Glomerular endothelial cell (primary cell): ENCODE results near the gene STAT2. TPM values are rescaled to one million over a fixed set of nuclear protein-coding genes. Genes with fewer than 3 reads are reported as not detected.
"Not testable (repeated sequence)": the region's sequence is repeated elsewhere in the genome, so short reads cannot be mapped to it uniquely, and the experiment has no call there.

Experiments used
- DNase-seq: peaks from one replicate; pipeline ENCODE4 v3.0.0-alpha.2; 2011; ENCODE audit warnings: low read depth, low spot score; ENCODE audit errors: extremely low read depth
- total RNA-seq: library from RNA; depleted of rRNA; stranded (reverse); fragments of >200 nt; gene quantifications from 2 replicates; pipeline ENCODE4 v1.2.3, GENCODE V29; 2015

Gene STAT2
- total RNA-seq, 1 donor from 2014 or later: 104 TPM

GRCh38 chr12:56362130-56363059, 2.5 kb upstream of the STAT2 start, which contains the start of gene APOF:
TSS of gene APOF (minus strand) at chr12:56362857. CDS start at chr12:56362745, 112 bp downstream.
- DNase-seq: no peak

- no peak for DNase-seq
Measured at GRCh38 chr12:56361487-56362129, 1.7 kb upstream of the STAT2 start.

DNA sequence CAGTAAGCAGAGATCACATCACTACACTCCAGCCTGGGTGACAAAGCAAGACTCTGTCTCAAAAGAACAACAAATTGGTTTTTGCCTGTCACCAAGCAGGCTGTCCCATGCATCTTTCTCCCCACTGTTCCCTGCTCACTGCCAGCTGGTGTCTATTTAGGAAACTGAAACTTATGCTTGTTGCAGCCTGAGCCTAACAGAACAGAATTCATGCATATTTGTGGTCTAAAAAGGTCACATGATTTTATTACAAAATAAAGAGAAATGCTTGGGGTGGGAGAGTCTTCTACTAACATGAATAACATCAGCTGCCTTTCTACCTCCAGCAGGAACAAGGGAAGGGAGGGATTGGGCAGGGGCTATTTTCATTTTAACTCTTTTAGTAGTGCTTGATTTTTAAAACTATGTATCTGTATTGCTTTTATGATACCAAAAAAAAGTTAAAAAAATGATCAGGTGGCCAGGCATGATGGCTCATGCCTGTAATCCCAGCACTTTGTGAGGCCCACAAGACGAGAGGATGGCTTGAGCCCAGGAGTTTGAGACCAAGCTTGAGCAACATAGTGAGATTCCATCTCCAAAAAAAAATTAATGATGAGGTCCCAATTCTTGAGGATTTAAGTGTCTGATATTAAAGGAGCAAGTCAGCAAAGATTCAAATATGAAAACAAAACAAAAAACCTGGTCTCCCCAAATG, 923 bp downstream of the STAT2 start:
- no peak for DNase-seq

DNA sequence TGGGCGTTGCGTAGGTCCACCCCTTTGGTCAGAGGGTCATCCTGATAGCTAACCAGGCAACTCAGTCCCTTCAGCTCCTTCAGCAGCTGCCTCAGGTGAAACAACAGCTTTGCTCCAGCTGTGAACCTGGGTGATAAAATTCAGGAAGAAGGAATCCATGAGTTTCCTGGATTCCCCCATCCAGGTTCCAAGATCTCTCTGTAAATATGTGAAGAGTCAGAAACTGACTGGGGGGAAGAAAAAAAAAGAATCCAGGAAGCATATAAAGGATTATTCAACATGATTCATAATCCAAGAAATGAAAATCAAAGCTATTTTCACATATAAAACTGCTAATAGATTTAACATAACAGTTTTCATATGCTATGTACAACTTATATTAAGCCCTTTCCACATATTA, 8.6 kb downstream of the STAT2 start:
- DNase-seq: no peak

DNA sequence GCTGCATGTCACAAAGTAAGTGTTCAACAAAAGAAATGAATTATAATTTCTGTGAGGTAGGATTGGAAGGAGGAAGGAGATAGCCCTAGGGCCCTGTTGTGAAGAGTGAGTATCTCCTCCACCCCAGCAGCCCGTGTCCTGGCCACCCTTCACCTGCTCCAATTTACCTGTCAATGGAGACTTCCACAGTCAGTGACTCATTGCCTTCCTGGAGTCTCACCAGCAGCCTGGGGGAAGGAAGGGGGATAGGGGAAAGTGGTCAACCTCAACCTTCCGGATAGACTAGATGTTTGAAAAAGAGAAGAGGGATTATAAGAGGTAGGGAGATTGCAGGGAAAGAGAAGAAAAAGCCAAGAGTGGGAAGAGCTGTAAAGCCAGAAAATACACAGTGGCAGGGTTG, 9.2 kb downstream of the STAT2 start:
- no peak for DNase-seq

- no peak for DNase-seq
Measured at GRCh38 chr12:56348776-56349175, 11.1 kb downstream of the STAT2 start.

DNA sequence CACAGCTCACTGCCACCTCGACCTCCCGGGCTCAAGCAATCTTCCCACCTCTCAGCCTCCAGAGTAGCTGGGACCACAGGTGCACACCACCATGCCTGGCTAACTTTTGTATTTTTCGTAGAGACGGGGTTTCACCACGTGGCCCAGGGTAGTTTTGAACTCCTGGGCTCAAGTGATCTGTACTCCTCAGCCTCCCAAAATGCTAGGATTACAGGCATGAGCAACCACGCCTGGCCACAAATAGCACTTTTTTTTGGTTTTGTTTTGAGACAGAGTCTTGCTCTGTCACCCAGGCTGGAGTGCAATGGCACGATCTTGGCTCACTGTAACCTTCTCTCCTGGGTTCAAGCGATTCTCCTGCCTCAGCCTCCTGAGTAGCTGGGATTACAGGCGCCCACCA, 12.7 kb downstream of the STAT2 start:
- DNase-seq: not testable (repeated sequence)

DNA sequence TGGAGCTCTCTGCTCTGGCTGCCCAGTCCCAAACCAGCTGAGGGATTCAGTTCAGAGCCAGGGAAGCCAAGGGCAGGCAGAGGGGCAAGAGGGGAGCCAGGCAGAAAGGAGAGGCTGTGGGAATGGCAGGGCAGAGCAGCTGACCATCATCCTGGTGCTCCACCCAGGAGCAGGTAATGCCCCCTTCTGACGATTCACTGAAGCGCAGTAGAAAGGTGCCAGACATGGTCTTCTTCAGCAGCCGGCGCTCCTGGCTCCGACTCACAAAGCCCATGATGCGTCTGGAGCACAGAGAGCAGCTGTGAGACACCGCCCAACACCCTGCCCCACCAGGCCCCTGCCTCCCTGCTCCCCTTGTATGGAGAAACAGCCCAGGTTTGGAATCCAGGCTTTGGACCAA, 13.2 kb downstream of the STAT2 start:
- no peak for DNase-seq

DNA sequence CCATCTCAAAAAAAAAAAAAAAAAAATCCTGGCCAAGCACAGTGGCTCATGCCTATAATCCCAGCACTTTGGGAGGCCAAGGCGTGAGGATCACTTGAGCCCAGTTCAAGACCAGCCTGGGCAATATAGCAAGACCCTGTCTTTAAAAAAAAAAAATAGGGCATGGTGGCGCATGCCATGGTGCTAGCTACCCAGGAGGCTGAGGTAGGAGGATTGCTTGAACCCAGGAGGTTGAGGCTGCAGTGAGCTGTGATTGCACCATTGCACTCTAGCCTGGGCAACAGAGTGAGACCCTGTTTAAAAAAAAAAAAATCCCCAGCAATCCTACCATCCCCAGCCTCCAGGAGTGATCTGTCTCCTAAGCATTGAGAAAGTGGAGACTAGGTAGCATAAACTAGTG, 17.6 kb downstream of the STAT2 start:
- DNase-seq: not testable (repeated sequence)

DNA sequence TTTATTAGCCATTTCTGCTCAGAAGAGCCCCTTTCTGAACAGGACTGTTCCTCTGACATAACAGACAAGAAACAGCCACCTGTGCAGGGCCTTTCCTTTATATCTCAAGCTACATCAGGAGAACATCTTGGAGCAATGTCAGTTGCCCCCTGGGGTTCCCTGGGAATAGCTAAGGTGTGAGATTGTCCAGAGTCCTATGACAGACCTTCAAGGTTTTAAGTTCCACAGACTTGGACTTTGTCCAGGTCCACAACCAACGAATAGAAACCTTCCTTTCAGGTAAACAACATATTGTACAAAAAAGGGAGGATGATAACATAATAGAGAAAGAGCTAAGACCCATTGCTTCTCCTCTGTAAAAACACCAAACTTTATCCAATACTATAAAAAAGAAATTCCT, 18.3 kb downstream of the STAT2 start:
- DNase-seq: no peak

GRCh38 chr12:56339158-56339422, 20.8 kb downstream of the STAT2 start:
- DNase-seq: no peak

GRCh38 chr12:56338308-56339157, 21.4 kb downstream of the STAT2 start, which contains the start of gene IL23A:
TSS of gene IL23A (plus strand) at chr12:56338884. CDS start at chr12:56339045, 161 bp downstream.
- no peak for DNase-seq

DNA sequence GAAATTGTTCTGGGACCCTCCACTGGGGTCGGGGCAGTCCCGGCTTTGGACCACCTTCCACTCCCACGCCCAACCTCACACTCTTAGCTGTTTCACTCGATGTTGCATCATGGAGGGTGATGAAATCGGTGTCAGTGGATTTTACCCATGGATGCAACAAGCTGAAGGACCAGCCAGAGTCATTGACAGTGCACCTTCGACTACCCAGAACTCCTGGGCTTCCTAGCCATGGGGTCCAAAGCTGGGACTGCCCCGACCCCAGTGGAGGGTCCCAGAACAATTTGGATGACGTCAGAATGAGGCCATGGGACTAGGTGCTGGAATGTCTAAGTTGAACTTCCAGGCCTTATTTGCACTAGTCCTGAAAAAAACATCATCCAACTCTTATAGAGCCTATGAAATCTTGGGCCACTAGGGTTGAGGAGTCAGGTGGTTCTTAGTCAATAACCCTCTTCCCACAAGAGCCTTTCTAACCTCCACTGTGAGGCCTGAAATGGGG, 22.1 kb downstream of the STAT2 start:
- DNase-seq: no peak

DNA sequence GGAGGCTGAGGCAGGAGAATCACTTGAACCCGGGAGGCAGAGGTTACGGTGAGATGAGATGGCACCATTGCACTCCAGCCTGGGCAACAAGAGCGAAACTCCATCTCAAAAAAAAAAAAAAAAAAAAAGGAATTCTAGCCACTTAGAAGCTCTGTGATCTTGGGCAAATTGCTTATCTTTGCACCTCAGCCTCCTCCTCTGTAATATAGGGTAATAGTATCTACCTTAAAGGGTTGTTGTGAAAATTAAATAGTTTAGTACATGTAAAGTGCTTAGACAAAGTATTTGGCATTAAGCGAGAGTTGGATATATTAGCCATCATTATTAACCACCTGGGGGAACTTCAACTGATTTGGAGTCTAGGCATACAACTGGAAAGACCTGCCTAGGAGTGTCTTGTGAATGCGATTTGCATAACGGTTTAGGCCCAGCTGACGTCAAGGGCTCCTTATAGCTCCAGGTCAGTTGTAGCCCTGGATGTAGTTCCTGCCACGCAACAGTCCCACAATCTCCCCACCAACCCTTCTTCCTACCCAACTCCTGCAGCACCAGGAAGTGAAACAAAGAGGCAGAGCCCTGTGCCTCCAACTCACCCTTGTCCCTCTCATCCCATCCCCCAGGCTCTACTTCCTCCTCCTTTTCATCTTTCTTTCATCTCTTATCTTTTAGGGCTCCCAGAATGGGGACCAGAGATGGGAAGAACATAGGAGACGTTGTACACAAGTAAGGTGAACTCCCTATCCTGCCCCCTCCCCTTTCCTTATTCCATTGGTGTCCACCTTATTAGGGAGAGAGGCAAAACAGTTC, 23.3 kb downstream of the STAT2 start:
- DNase-seq: no peak

- not testable (repeated sequence) for DNase-seq
Measured at GRCh38 chr12:56335527-56335926, 24.4 kb downstream of the STAT2 start.

DNA sequence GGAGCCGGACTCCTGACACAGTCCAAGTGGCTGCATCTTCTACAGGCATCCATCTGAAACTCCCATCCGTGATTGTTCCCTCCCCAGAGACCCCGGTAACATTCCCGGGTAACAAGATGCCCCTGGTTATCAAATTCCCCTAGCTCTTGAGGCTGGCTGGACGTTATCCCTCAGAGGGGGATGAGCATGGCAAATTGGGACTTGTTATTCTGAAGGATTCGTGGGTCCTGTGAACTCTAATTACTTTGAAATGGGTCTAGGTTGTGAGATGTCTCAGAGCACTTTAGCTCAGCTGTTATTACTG, 25.5 kb downstream of the STAT2 start:
- no peak for DNase-seq

DNA sequence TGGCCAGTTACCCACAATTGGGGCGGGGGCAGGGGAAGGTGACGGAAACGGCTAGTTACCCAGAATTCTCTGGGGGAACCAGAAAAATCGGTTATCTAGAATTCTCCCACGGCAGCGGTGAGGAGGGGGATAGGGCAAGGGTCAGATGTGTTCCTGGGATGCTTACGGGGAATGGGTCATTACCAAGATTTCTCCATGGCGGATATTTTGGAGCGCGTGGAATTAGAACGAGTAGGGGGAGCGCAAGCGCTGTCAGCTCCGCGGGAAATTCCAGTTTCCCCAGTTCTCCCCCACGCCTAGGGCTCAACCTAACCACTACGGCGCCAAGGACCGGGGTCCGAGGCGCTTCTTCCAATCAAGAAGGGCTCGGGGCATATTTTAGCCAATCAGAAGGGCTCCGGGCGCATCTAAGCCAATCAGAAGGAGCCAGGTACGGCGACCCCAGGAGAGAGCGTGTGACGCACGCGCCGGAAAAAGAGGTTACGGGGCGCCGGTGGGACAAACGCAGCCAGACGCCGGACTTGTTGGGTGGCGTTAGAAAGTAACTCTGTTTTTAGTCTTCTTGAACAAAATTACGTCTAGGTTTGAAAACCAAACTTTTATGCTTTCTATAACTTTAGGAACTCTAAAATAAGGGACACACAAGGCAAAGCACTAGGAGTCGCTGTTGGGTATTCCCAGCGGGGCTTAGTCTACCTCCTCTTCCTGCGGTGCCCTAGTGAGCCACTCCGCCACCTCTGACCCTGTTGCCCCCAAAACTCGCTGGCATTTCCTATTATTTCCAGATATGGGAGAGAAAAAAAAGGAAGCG, 26.0 kb downstream of the STAT2 start, which contains the start of gene PAN2:
Gene PAN2, minus strand, starts transcription at position 322 of the 811 bp plus-strand sequence. CDS start 906 bp downstream, outside the sequence.
- peak; percentile 88 for DNase-seq

- no peak for DNase-seq
Measured at GRCh38 chr12:56333197-56333678, 26.7 kb downstream of the STAT2 start.
